ENCODE results near the gene CS. TPM values are rescaled to one million over a fixed set of nuclear protein-coding genes. Genes with fewer than 3 reads are reported as not detected.
"Not testable (repeated sequence)": the region's sequence is repeated elsewhere in the genome, so short reads cannot be mapped to it uniquely, and the experiment has no call there.

CS gene
- total RNA-seq, 1 experiment from 2014 or later, result 250 TPM

DNA sequence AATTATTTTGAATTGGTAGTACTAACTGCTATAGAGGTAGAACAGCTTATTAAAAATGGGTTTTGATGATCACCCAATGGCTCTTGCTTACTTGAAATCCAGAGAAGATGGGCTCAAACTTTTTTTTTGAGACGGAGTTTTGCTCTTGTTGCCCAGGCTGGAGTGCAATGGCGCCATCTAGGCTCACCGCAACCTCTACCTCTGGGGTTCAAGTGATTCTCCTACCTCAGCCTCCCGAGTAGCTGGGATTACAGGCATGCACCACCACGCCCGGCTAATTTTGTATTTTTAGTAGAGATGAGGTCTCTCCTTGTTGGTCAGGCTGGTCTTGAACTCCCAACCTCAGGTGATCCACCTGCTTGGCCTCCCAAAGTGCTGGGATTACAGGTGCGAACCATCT lies 37.2 kb downstream of the CS start:
- H3K18ac ChIP-seq (ENCODE audit: insufficient read length, low read depth, low read length); H4K8ac ChIP-seq (replicated peaks; ENCODE audit: insufficient read length, low read depth, low read length); H2BK20ac ChIP-seq (ENCODE audit: low read depth, low read length, poor library complexity, severe bottlenecking); H2BK120ac ChIP-seq (ENCODE audit: low read depth, low read length, poor library complexity, severe bottlenecking); H3K36me3 Mint-ChIP-seq (ENCODE audit: insufficient read depth in 1 of 3, low read depth in 3 of 3); H3K9me3 ChIP-seq (ENCODE audit: control insufficient read depth, low read depth, low read length); H2BK5ac ChIP-seq (ENCODE audit: insufficient read length, low read length); H4K91ac ChIP-seq (ENCODE audit: insufficient read length, low read depth, low read length); H4K20me1 ChIP-seq (ENCODE audit: control insufficient read depth, insufficient read depth, insufficient read length); H3T11ph ChIP-seq (ENCODE audit: low read length); H3K23me2 ChIP-seq (ENCODE audit: insufficient read length, low read depth, low read length, poor library complexity, severe bottlenecking); H2BK15ac ChIP-seq (ENCODE audit: low read depth, low read length); H2AFZ ChIP-seq (ENCODE audit: low read length); H4K5ac ChIP-seq (ENCODE audit: insufficient read length, low read depth, low read length); H3K14ac ChIP-seq (ENCODE audit: insufficient read depth, low read length); H3K23ac ChIP-seq (ENCODE audit: insufficient read length, low read depth, low read length); H3K4me2 ChIP-seq (ENCODE audit: insufficient read depth, insufficient read length, low read length); H3K79me2 ChIP-seq (ENCODE audit: insufficient read depth, low read length); H2AK5ac ChIP-seq (ENCODE audit: insufficient read length, low read length); H2BK12ac ChIP-seq (ENCODE audit: insufficient read length, low read depth, low read length); H3K9ac ChIP-seq (ENCODE audit: extremely low read depth, insufficient read length, low read length); H3K4me1 ChIP-seq (ENCODE audit: insufficient read depth, low read length); H3K27ac ChIP-seq (ENCODE audit: insufficient read length, low read depth, low read length); H3K9me3 Mint-ChIP-seq; H3K27me3 ChIP-seq (ENCODE audit: insufficient read depth, low read length); H3K79me1 ChIP-seq (ENCODE audit: insufficient read depth, low read depth, low read length, poor library complexity, severe bottlenecking); H3K27me3 Mint-ChIP-seq (ENCODE audit: low read depth); H3K56ac ChIP-seq (ENCODE audit: insufficient read length, low read depth, low read length); H3K4me3 Mint-ChIP-seq; H3K4ac ChIP-seq (ENCODE audit: low read depth, low read length); H3K27ac Mint-ChIP-seq; DNase-seq: not testable (repeated sequence)
- peaks cover 17 to 20% of the 10 kb centered on the region in 2 experiments for H3K4me1 Mint-ChIP-seq
- WGBS (ENCODE audit: extremely low coverage, insufficient read length, low lambda C conversion rate), result no CpG with 5 or more reads among the region's 7 CpGs
- TF ChIP-seq, protein P1, sequence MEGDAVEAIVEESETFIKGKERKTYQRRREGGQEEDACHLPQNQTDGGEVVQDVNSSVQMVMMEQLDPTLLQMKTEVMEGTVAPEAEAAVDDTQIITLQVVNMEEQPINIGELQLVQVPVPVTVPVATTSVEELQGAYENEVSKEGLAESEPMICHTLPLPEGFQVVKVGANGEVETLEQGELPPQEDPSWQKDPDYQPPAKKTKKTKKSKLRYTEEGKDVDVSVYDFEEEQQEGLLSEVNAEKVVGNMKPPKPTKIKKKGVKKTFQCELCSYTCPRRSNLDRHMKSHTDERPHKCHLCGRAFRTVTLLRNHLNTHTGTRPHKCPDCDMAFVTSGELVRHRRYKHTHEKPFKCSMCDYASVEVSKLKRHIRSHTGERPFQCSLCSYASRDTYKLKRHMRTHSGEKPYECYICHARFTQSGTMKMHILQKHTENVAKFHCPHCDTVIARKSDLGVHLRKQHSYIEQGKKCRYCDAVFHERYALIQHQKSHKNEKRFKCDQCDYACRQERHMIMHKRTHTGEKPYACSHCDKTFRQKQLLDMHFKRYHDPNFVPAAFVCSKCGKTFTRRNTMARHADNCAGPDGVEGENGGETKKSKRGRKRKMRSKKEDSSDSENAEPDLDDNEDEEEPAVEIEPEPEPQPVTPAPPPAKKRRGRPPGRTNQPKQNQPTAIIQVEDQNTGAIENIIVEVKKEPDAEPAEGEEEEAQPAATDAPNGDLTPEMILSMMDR (conservative IDR thresholded peaks at IDR 0.05), result peak; percentile 41; the same call in 1 of the 3 replicates

Data from H9 (cell line).